GM12892 (cell line): ENCODE measurements around the gene LHX3.

Source experiments
- DNase-seq: peaks from one replicate; pipeline ENCODE4 v3.0.0; 2011; ENCODE audit not compliant: insufficient read length
- FAIRE-seq: peaks from 2 replicates; lab custom pipeline; 2011; peaks lifted over from hg19 to GRCh38; lab: Jason Lieb, UNC
- POLR2A ChIP-seq: IDR thresholded peaks from 2 replicates; pipeline ENCODE4 v1.6.1; 2011; ENCODE audit warnings: low read depth, low read length, control low read depth
- POLR2AphosphoS5 ChIP-seq: IDR thresholded peaks from 2 replicates; pipeline ENCODE4 v1.6.1; 2011; ENCODE audit warnings: low read depth, low read length, control low read depth
- TAF1 ChIP-seq: IDR thresholded peaks from 2 replicates; pipeline ENCODE4 v1.6.1; 2011; ENCODE audit warnings: low read depth, mild to moderate bottlenecking, control low read depth, low read length, borderline replicate concordance

The LHX3 gene

GRCh38 chr9:136222906-136223285 is 18.0 kb upstream of the LHX3 start:
- no peak for FAIRE-seq
- TF ChIP-seq POLR2AphosphoS5 = no peak
- no peak for TF ChIP-seq POLR2A
- no peak for TF ChIP-seq TAF1
- no peak for DNase-seq

GRCh38 chr9:136222166-136222905 is 17.4 kb upstream of the LHX3 start:
- TF ChIP-seq POLR2AphosphoS5 = no peak
- no peak for TF ChIP-seq POLR2A
- TF ChIP-seq TAF1 = no peak
- FAIRE-seq = no peak

DNA sequence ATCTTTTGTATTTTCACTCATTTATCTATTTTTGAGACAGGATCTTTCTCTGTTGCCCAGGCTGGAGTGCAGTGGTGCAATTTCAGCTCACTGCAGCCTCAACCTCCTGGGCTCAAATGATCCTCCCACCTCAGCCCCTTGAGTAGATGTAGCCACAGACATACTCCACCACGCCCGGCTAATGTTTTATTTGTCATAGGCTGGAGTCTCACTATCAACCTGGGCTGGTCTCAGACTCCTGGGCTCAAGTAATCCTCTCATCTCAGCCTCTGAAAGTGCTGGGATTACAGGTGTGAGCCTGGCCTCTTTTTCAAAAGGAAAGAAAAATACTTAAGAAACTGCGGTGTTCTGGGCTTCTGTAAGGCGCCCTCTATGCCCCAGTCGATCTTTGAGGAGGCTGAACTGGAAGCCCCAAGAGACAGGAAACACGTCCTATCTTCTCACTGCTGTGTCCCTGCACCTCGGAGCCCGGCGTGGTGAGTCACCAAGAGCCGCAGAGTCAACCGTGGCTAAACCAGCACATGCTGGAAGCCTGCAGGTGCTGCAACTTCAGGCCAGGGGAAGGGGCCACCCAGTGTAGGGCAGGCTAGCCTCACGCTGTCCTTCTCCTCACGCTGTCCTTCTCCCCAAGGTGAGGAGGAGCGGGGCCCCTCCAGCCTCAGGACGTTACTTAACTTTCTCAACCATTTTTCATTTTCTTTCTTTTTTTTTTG is 15.2 kb upstream of the LHX3 start:
- FAIRE-seq (no peak), DNase-seq (no peak)
- TF ChIP-seq POLR2A (no peak), POLR2AphosphoS5 (no peak), TAF1 (no peak)

More at GRCh38 chr9:136222166-136222905, 17.4 kb upstream of the LHX3 start:
- DNase-seq = no peak

DNA sequence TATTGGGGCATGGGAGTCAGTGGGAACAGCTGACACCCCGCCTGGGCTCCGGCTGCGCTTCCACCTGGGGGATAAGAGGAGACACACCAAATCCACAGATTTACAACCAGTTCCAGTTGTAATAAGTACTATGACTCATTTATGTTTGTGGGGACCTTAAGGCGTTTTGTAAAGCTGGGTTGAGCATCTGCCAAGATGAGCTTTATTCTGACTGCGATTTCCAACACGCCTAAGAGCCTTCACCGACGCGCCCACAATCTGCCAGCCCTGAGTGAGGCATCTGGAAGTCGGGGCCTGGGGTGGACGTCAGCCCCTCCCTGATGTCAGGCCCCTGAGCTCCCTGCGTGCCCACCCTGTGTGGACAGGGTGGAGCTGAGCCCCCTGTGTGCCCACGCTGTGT is 14.3 kb upstream of the LHX3 start:
- DNase-seq (no peak), FAIRE-seq (no peak)
- TF ChIP-seq POLR2A (no peak), TAF1 (no peak), POLR2AphosphoS5 (no peak)

DNA sequence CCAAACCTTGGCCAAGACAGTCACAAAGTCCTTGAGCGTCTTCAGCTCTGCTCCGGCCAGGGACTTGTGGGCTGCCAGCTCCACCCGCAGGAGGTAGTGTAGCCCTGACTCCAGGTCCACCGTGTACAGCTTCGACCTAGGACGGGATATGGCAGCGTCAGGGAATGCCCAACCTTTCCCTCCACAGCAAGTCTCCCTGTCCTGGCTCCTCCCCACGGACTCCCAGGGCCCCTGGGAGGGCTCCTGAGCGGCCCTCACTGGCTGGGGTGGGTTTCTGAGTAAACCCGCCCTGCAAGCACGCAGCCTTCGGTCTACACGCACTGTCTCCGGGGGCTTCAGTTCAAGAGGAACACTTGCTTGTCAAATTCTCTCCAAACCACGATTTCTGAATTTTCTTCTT is 13.7 kb upstream of the LHX3 start:
- TF ChIP-seq TAF1 (no peak), POLR2A (no peak), POLR2AphosphoS5 (no peak)
- DNase-seq = no peak
- FAIRE-seq = no peak

- no peak for TF ChIP-seq TAF1
- TF ChIP-seq POLR2A = no peak
- no peak for TF ChIP-seq POLR2AphosphoS5
- FAIRE-seq (no peak), DNase-seq (no peak)
Measured at GRCh38 chr9:136218271-136218670, 13.3 kb upstream of the LHX3 start.

DNA sequence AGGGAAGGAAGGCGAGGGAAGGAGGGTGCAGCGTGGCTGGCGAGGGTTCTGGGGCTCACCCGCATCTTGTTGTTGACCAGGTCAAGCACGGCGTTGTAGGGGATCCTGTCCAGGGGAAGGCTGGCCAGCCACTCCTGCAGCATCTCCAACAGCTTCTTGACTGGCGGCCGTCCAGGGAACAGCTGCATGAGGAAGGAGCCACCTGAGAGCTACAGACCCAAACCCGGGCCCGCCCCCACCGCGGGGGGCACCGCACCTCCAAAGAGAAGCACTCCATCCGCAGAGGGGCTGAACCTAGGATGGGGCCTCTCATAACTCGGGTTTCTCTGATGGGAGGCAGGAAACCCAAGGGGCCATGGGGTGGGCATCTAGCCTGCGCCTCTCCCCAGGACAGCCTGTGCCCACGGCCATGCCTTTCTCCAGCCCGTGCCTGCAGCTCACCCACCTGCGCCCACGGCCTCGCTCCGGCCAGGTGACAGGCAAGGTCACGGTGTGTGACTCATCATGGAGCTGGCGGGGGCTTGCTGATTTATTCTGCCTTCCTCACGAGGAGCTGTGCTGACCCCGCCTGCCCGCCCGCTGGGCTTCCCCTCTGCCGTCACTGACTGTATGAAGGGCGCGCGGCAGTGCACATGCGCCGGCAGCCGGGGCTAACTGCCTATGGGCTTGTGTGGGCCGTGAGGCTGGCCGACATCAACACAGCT is 11.8 kb upstream of the LHX3 start:
- FAIRE-seq (no peak), DNase-seq (no peak)
- no peak for TF ChIP-seq TAF1
- no peak for TF ChIP-seq POLR2AphosphoS5
- no peak for TF ChIP-seq POLR2A

- DNase-seq (no peak), FAIRE-seq (no peak)
- TF ChIP-seq POLR2A (no peak), TAF1 (no peak)
Measured at GRCh38 chr9:136213733-136214132, 8.8 kb upstream of the LHX3 start.

GRCh38 chr9:136212345-136212950 is 7.5 kb upstream of the LHX3 start:
- FAIRE-seq = no peak
- TF ChIP-seq POLR2AphosphoS5 = no peak
- no peak for TF ChIP-seq POLR2A
- TF ChIP-seq TAF1 = no peak
- no peak for DNase-seq

GRCh38 chr9:136211441-136212344 is 6.8 kb upstream of the LHX3 start:
- DNase-seq (no peak), FAIRE-seq (no peak)
- TF ChIP-seq POLR2A (no peak), TAF1 (no peak), POLR2AphosphoS5 (no peak)

- FAIRE-seq (no peak), DNase-seq (no peak)
- TF ChIP-seq POLR2A (no peak), POLR2AphosphoS5 (no peak), TAF1 (no peak)
Measured at GRCh38 chr9:136211006-136211405, 6.1 kb upstream of the LHX3 start.
